Caco-2 (cell line): ENCODE results near the gene RAD51B. TPM values are rescaled to one million over a fixed set of nuclear protein-coding genes. Genes with fewer than 3 reads are reported as not detected.

Source experiments
- BruUV-seq: library from RNA; stranded (reverse); fragments of 400-500 nt; replicated peaks from 2 replicates; lab custom pipeline; 2021; lab: Mats Ljungman, UMichigan
- CTCF ChIA-PET: fragments of 300-600 bp; sonication (Branson Sonifier 250); formaldehyde crosslinking; loops from one replicate; lab custom pipeline; 2022; ENCODE audit warnings: antibody characterized with exemption; lab: Charles Lee
- POLR2A ChIA-PET: fragments of 300-600 bp; sonication (Branson Sonifier 250); formaldehyde crosslinking; loops from one replicate; lab custom pipeline; 2022; ENCODE audit warnings: antibody characterized with exemption; lab: Charles Lee
- DNase-seq, 2 experiments: peaks; one replicate each; pipeline versions ENCODE4 v3.0.0 to v3.0.0-alpha.2; 2020 to 2022
- H3K27me3 ChIP-seq: replicated peaks from 2 replicates; pipeline ENCODE4 v1.6.0; 2011; ENCODE audit warnings: low read length; ENCODE audit not compliant: control insufficient read depth, insufficient read depth
- H3K36me3 ChIP-seq: 2 replicates; pipeline ENCODE4 v1.5.1; 2011; ENCODE audit warnings: low read length; ENCODE audit not compliant: control insufficient read depth, insufficient read depth
- H3K4me1 ChIP-seq: fragments of 250-450 bp; sonication (Bioruptor Pico); 2 replicates; pipeline ENCODE4 v1.5.1; 2020; ENCODE audit warnings: mild to moderate bottlenecking
- H3K4me3 ChIP-seq: 2 replicates; pipeline ENCODE4 v1.5.1; 2011; ENCODE audit warnings: low read depth, mild to moderate bottlenecking, control low read depth, low read length
- H3K9me3 ChIP-seq: fragments of 250-450 bp; sonication (Bioruptor Pico); 2 replicates; pipeline ENCODE4 v1.5.1; 2020; ENCODE audit warnings: mild to moderate bottlenecking, moderate library complexity
- H3K27ac Mint-ChIP-seq: one replicate; pipeline ENCODE4 v1.8.0; 2022; ENCODE audit warnings: mixed read lengths; ENCODE audit not compliant: unreplicated experiment
- H3K27me3 Mint-ChIP-seq: one replicate; pipeline ENCODE4 v1.8.0; 2022; ENCODE audit warnings: mixed read lengths; ENCODE audit not compliant: insufficient read depth, unreplicated experiment
- H3K36me3 Mint-ChIP-seq: one replicate; pipeline ENCODE4 v1.8.0; 2022; ENCODE audit warnings: mild to moderate bottlenecking, mixed read lengths; ENCODE audit not compliant: insufficient read depth, unreplicated experiment
- H3K4me1 Mint-ChIP-seq: one replicate; pipeline ENCODE4 v1.8.0; 2022; ENCODE audit warnings: low read depth, mixed read lengths; ENCODE audit not compliant: unreplicated experiment
- H3K4me3 Mint-ChIP-seq: one replicate; pipeline ENCODE4 v1.8.0; 2022; ENCODE audit warnings: mild to moderate bottlenecking, moderate library complexity, mixed read lengths; ENCODE audit not compliant: unreplicated experiment
- H3K9me3 Mint-ChIP-seq: one replicate; pipeline ENCODE4 v1.8.0; 2022; ENCODE audit warnings: mixed read lengths; ENCODE audit not compliant: unreplicated experiment
- intact Hi-C: fragments of 100-400 bp; cut with micrococcal nuclease; formaldehyde crosslinking; loops from one replicate; pipeline ENCODE4 v1.10.0; 2022; ENCODE audit not compliant: unreplicated experiment
- total RNA-seq: library from RNA; stranded (reverse); gene quantifications from 2 replicates; pipeline ENCODE4 v1.2.3, GENCODE V29; 2022
- TF ChIP-seq, protein P1 (sequence below), 2 experiments: fragments of 200-600 bp in 1 of 2; IDR thresholded peaks; 1 replicate in 1 of 2; 2 replicates in 1 of 2; pipeline versions ENCODE4 v1.5.1 to v1.8.0; 2011 to 2022; ENCODE audit warnings: antibody characterized with exemption in 1 of 2, control low read depth in 1 of 2, inconsistent platforms in 1 of 2, low read depth in 1 of 2, low read length in 1 of 2, mild to moderate bottlenecking in 1 of 2, moderate library complexity in 1 of 2; ENCODE audit not compliant: insufficient read depth in 1 of 2, severe bottlenecking in 1 of 2, unreplicated experiment in 1 of 2

Gene RAD51B
- total RNA-seq, 1 experiment from 2014 or later, result 16.7 TPM

DNA sequence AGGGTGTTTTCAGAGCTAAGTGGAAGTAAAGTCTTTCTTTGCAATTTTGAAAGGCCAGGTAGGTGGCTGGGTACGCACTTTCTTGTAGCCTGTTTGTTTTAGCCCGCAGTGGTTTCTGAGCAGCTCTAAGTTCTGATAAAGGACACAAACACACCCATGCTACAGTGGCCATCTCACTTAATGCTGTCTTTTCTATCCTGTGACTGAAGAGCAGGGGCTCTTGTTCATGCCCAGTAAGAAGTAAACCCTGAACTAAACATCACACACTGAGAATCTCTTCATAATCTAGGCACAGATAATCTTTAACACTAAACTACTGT, 427.2 kb downstream of the RAD51B start:
- H3K9me3 ChIP-seq, result no peaks in the 10 kb centered on the region
- DNase-seq, result no peak
- H3K4me3 ChIP-seq, result no peak overlapping the region
- no peak overlapping the region for H3K4me3 Mint-ChIP-seq
- H3K9me3 Mint-ChIP-seq, result no peaks in the 10 kb centered on the region
- H3K4me1 ChIP-seq, result peaks cover 53% of the 10 kb centered on the region
- TF ChIP-seq, protein P1, sequence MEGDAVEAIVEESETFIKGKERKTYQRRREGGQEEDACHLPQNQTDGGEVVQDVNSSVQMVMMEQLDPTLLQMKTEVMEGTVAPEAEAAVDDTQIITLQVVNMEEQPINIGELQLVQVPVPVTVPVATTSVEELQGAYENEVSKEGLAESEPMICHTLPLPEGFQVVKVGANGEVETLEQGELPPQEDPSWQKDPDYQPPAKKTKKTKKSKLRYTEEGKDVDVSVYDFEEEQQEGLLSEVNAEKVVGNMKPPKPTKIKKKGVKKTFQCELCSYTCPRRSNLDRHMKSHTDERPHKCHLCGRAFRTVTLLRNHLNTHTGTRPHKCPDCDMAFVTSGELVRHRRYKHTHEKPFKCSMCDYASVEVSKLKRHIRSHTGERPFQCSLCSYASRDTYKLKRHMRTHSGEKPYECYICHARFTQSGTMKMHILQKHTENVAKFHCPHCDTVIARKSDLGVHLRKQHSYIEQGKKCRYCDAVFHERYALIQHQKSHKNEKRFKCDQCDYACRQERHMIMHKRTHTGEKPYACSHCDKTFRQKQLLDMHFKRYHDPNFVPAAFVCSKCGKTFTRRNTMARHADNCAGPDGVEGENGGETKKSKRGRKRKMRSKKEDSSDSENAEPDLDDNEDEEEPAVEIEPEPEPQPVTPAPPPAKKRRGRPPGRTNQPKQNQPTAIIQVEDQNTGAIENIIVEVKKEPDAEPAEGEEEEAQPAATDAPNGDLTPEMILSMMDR (IDR thresholded peaks at IDR 0.05; ENCODE audit: insufficient read depth in 1 of 2, low read depth in 1 of 2, low read length in 1 of 2, severe bottlenecking in 1 of 2, unreplicated experiment in 1 of 2), result no peak
- no peaks in the 10 kb centered on the region for H3K27me3 ChIP-seq
- BruUV-seq, result no TSS peak
- ChIA-PET POLR2A (interaction anchor here (0.5 kb wide), 1 partner anchor 482 kb away, joined by 3 read pairs; no protein-coding TSS in a partner anchor), CTCF (interaction anchor here (0.6 to 1.0 kb wide), 2 partner anchors 302 to 570 kb away, joined by 3 to 5 read pairs; no protein-coding TSS in a partner anchor)
- no peaks in the 10 kb centered on the region for H3K36me3 ChIP-seq
- peaks cover 50% of the 10 kb centered on the region for H3K4me1 Mint-ChIP-seq
- peak overlapping the region; percentile 93 for H3K27ac Mint-ChIP-seq
- no peaks in the 10 kb centered on the region for H3K36me3 Mint-ChIP-seq
- intact Hi-C loops, result loop anchor here (5.0 to 10.0 kb wide), 4 partner anchors 116 to 411 kb away; no protein-coding TSS in a partner anchor
- no peaks in the 10 kb centered on the region for H3K27me3 Mint-ChIP-seq

DNA sequence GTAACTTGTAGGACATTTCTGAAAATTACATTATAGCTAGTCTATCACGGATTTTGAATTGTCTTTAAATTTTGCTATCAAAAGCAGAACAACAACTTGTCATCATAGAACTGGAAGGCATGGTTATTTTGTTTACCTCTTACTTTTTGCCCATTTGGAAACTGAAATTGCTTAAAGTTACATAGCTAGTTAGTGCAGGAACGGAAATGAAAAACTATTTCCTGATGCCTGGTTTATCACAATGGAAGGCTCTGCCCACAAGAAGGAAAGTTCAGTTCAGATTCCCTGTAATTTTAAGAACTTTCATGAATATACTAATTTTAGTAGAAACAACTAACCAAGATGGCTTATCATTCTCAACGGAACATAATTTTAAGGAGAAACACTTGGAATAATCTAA, 427.7 kb downstream of the RAD51B start:
- Mint-ChIP-seq H3K27ac (no peak overlapping the region), H3K27me3 (no peaks in the 10 kb centered on the region), H3K36me3 (no peaks in the 10 kb centered on the region), H3K4me3 (no peak overlapping the region), H3K4me1 (peaks cover 50% of the 10 kb centered on the region), H3K9me3 (no peaks in the 10 kb centered on the region)
- no peak for DNase-seq
- CTCF ChIA-PET, result no interaction called here
- TF ChIP-seq, protein P1 (IDR thresholded peaks at IDR 0.05; ENCODE audit: insufficient read depth in 1 of 2, low read depth in 1 of 2, low read length in 1 of 2, severe bottlenecking in 1 of 2, unreplicated experiment in 1 of 2), result no peak
- H3K4me1 ChIP-seq, result peaks cover 53% of the 10 kb centered on the region
- intact Hi-C loops, result loop anchor here (5.0 to 10.0 kb wide), 4 partner anchors 115 to 410 kb away; no protein-coding TSS in a partner anchor
- POLR2A ChIA-PET, result interaction anchor here (0.5 kb wide), 1 partner anchor 482 kb away, joined by 3 read pairs; no protein-coding TSS in a partner anchor
- no peaks in the 10 kb centered on the region for H3K36me3 ChIP-seq
- no TSS peak for BruUV-seq
- H3K27me3 ChIP-seq, result no peaks in the 10 kb centered on the region
- no peak overlapping the region for H3K4me3 ChIP-seq
- no peaks in the 10 kb centered on the region for H3K9me3 ChIP-seq

DNA sequence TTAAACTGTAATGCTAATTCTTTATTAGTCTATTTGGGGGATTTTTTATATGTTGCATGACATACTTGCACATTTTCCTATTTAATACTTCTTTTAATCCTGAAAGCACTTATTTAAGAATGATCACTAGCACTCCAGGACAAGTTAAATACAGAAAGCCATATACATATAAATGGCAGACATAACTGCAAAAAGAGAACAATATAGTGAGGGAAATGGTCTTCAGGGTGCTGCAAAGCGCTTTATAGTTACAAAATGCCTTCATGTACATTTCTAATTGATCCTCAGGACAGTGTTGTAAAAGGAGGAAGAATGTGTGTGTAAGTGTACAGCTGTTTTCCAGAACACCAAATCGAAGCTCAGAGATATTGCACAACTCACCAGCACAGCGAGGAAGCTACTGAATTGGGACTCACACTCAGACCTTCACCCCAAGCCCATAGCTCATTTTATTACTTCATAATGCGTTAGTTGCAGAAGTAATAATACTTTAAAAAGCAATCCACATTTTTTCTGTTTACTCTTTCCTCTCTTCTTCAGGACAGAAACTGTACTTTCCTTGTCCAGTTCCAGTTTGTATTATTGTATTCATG, 428.2 kb downstream of the RAD51B start:
- Histone ChIP-seq H3K4me3 (no peak overlapping the region), H3K4me1 (peaks cover 53% of the 10 kb centered on the region), H3K27me3 (no peaks in the 10 kb centered on the region), H3K36me3 (no peaks in the 10 kb centered on the region), H3K9me3 (no peaks in the 10 kb centered on the region)
- Mint-ChIP-seq H3K4me3 (no peak overlapping the region), H3K27me3 (no peaks in the 10 kb centered on the region), H3K9me3 (no peaks in the 10 kb centered on the region), H3K4me1 (peaks cover 50% of the 10 kb centered on the region), H3K36me3 (no peaks in the 10 kb centered on the region), H3K27ac (no peak overlapping the region)
- CTCF ChIA-PET, result no interaction called here
- POLR2A ChIA-PET, result no interaction called here
- DNase-seq, result no peak
- intact Hi-C loops, result loop anchor here (1.0 to 10.0 kb wide), 7 partner anchors 115 to 569 kb away; no protein-coding TSS in a partner anchor
- TF ChIP-seq, protein P1 (IDR thresholded peaks at IDR 0.05; ENCODE audit: insufficient read depth in 1 of 2, low read depth in 1 of 2, low read length in 1 of 2, severe bottlenecking in 1 of 2, unreplicated experiment in 1 of 2), result no peak
- no TSS peak for BruUV-seq
